ENCODE results near the gene DNAJC24. TPM values are rescaled to one million over a fixed set of nuclear protein-coding genes. Genes with fewer than 3 reads are reported as not detected.

Gene DNAJC24
- total and polyA plus RNA-seq, 2 of the 4 experiments (the other 2 are of a cell fraction): 8.2 to 8.9 TPM

DNA sequence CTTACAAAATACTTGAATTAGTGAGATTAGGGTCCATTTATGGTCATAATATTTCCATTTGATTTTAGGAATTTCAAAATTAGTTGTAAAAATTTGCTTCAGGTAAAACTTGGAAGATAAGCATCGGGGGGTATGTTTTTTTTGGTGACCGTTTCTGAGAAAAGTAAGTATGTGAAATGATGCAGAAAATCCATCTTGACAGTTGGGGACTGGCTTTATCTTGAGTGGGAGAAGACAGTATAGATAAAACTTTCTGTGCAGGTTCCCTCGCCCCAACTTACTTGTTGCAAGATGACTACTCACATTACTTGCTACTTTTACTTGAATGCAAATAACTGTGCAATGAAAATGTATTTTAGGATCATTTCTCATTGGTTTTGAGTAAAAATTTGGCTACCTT, 49.5 kb downstream of the DNAJC24 start:
- Histone ChIP-seq H3K18ac (ENCODE audit: low read depth, low read length) (no peak overlapping the region), H2AFZ (replicated peaks; ENCODE audit: low read length, poor library complexity) (no peak overlapping the region), H2AK9ac (replicated peaks; ENCODE audit: low read depth, low read length, poor library complexity) (no peak overlapping the region), H3K4me2 (ENCODE audit: low read depth, low read length) (no peak overlapping the region), H4K5ac (ENCODE audit: low read depth, low read length) (no peak overlapping the region), H2BK20ac (ENCODE audit: low read depth, low read length) (no peak overlapping the region), H3K79me1 (ENCODE audit: low read depth in 1 of 2, low read length in 2 of 2) (no peaks in the 10 kb centered on the region; a peak in 1 of 4 replicates), H2BK120ac (ENCODE audit: low read depth, low read length) (no peak overlapping the region), H3K56ac (ENCODE audit: extremely low read depth, insufficient read depth, low read length) (no peak overlapping the region), H3K9ac (ENCODE audit: low read depth, low read length) (no peak overlapping the region), H3K9me3 (ENCODE audit: control insufficient read depth, insufficient read depth, low read length) (no peaks in the 10 kb centered on the region), H3K4ac (ENCODE audit: low read depth, low read length) (no peak overlapping the region), H3K4me3 (ENCODE audit: insufficient read depth, low read depth, low read length) (no peak overlapping the region), H4K8ac (ENCODE audit: low read depth in 2 of 2, low read length in 2 of 2) (no peak overlapping the region), H3K4me1 (ENCODE audit: control insufficient read depth, insufficient read depth, low read length) (0 out of 2 replicates have a peak, but pooled peaks cover 3% of the 10 kb centered on the region), H3K27ac (ENCODE audit: insufficient read depth, low read length) (no peak overlapping the region), H3K36me3 (ENCODE audit: control insufficient read depth, insufficient read depth, low read length) (no peaks in the 10 kb centered on the region), H4K91ac (ENCODE audit: insufficient read depth, low read depth, low read length) (no peak overlapping the region), H2BK5ac (ENCODE audit: low read depth, low read length, poor library complexity, severe bottlenecking) (no peak overlapping the region), H3K9me1 (ENCODE audit: insufficient read depth, low read length) (peaks cover 10% of the 10 kb centered on the region; the same call in 1 of the 2 replicates), H2BK15ac (ENCODE audit: low read depth, low read length) (no peak overlapping the region), H3K23ac (ENCODE audit: low read depth, low read length) (no peak overlapping the region), H3K27me3 (ENCODE audit: control insufficient read depth, insufficient read depth, low read length) (no peaks in the 10 kb centered on the region), H3K14ac (replicated peaks; ENCODE audit: low read depth, low read length) (no peak overlapping the region), H4K20me1 (ENCODE audit: insufficient read depth, low read length) (peaks cover 3% of the 10 kb centered on the region; the same call in 1 of the 2 replicates), H2AK5ac (ENCODE audit: low read depth, low read length) (no peak overlapping the region)
- no CpG with 5 or more reads among the region's 3 CpGs for WGBS, 2 experiments (ENCODE audit: extremely low coverage in 2 of 2, insufficient read length in 1 of 2)
- POLR2A ChIA-PET (ENCODE audit: unreplicated experiment): no interaction called here
- no peak for TF ChIP-seq SMC3 (IDR thresholded peaks at IDR 0.05; ENCODE audit: low read depth, low read length)
- TF ChIP-seq, protein P1, sequence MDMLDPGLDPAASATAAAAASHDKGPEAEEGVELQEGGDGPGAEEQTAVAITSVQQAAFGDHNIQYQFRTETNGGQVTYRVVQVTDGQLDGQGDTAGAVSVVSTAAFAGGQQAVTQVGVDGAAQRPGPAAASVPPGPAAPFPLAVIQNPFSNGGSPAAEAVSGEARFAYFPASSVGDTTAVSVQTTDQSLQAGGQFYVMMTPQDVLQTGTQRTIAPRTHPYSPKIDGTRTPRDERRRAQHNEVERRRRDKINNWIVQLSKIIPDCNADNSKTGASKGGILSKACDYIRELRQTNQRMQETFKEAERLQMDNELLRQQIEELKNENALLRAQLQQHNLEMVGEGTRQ (IDR thresholded peaks at IDR 0.05; ENCODE audit: low read depth, low read length): no peak
- no peak for TF ChIP-seq MAFK (IDR thresholded peaks at IDR 0.05; ENCODE audit: low read depth, low read length)
- TF ChIP-seq, protein P2, sequence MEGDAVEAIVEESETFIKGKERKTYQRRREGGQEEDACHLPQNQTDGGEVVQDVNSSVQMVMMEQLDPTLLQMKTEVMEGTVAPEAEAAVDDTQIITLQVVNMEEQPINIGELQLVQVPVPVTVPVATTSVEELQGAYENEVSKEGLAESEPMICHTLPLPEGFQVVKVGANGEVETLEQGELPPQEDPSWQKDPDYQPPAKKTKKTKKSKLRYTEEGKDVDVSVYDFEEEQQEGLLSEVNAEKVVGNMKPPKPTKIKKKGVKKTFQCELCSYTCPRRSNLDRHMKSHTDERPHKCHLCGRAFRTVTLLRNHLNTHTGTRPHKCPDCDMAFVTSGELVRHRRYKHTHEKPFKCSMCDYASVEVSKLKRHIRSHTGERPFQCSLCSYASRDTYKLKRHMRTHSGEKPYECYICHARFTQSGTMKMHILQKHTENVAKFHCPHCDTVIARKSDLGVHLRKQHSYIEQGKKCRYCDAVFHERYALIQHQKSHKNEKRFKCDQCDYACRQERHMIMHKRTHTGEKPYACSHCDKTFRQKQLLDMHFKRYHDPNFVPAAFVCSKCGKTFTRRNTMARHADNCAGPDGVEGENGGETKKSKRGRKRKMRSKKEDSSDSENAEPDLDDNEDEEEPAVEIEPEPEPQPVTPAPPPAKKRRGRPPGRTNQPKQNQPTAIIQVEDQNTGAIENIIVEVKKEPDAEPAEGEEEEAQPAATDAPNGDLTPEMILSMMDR (conservative IDR thresholded peaks at IDR 0.05; ENCODE audit: low read depth, low read length): no peak
- TF ChIP-seq CEBPB (IDR thresholded peaks at IDR 0.05; ENCODE audit: low read depth, low read length): no peak
- TF ChIP-seq RAD21 (IDR thresholded peaks at IDR 0.05; ENCODE audit: low read length): no peak
- TF ChIP-seq RCOR1 (IDR thresholded peaks at IDR 0.05; ENCODE audit: insufficient replicate concordance, low read length): no peak
- no peak for TF ChIP-seq MXI1 (IDR thresholded peaks at IDR 0.05; ENCODE audit: borderline replicate concordance, low read depth, low read length)
- no peak for TF ChIP-seq POLR2A (IDR thresholded peaks at IDR 0.05; ENCODE audit: low read depth, low read length)
- TF ChIP-seq MAZ (IDR thresholded peaks at IDR 0.05; ENCODE audit: borderline replicate concordance, low read depth, low read length): no peak
- in situ Hi-C loops (cut with MboI; ENCODE audit: low sequenced_read_pairs): no loop called here
- CTCF ChIA-PET: no interaction called here
- no TSS peak for BruUV-seq (replicated peaks)
- dilution Hi-C loops (cut with HindIII; ENCODE audit: low sequenced_read_pairs, unreplicated experiment): no loop called here
- ATAC-seq (ENCODE audit: low read depth) (no peak), DNase-seq (no peak)
- intact Hi-C loops (cut with micrococcal nuclease): no loop called here

Measured in IMR-90 (cell line).